ENCODE results near the gene SPDYC.

Gene SPDYC

DNA sequence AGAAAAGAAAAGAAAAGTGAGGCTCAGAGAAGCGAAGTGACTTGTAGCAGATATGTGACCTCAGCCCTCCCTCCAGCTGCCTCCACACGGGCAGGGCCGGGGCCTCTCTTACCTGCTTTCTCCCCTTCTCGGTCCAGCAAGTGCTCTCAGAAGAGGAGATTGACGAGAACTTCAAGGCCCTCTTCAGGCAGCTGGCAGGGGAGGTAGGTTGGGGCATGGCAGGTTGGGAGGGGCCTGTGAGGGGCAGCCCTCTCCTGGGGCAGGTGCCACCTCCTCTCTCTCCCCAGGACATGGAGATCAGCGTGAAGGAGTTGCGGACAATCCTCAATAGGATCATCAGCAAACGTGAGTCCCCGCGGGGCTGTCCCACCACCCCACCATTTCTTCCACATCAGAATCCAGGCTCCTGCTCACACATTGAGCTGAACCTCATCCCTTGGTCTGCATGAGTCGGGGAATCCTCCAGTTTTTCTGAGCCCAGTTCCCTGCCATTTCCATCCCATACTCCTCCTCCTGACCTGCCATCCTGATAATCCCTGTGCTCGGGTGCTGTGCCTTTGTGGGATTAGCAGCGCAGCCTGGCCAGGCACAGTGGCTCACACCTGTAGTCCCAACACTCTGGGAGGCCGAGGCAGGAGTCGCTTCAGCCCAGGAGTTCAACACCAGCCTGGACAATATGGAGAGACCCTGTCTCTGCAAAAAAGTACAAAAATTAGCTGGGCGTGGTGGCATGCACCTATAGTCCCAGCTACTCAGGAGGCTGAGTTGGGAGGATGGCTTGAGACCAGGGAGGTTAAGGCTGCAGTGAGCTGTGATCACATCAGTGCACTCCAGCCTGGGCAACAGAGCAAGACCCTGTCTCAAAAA is 38.1 kb downstream of the SPDYC start:
- no peak overlapping the region for H3K27ac ChIP-seq (ENCODE audit: low read length)
- TF ChIP-seq, protein P1, sequence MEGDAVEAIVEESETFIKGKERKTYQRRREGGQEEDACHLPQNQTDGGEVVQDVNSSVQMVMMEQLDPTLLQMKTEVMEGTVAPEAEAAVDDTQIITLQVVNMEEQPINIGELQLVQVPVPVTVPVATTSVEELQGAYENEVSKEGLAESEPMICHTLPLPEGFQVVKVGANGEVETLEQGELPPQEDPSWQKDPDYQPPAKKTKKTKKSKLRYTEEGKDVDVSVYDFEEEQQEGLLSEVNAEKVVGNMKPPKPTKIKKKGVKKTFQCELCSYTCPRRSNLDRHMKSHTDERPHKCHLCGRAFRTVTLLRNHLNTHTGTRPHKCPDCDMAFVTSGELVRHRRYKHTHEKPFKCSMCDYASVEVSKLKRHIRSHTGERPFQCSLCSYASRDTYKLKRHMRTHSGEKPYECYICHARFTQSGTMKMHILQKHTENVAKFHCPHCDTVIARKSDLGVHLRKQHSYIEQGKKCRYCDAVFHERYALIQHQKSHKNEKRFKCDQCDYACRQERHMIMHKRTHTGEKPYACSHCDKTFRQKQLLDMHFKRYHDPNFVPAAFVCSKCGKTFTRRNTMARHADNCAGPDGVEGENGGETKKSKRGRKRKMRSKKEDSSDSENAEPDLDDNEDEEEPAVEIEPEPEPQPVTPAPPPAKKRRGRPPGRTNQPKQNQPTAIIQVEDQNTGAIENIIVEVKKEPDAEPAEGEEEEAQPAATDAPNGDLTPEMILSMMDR (IDR thresholded peaks at IDR 0.05; ENCODE audit: low read length): no peak
- no peak for TF ChIP-seq EZH2phosphoT487 (IDR thresholded peaks at IDR 0.05; ENCODE audit: low read length)
- no peak for TF ChIP-seq EZH2 (optimal IDR thresholded peaks at IDR 0.05; ENCODE audit: low read depth, low read length)
- no peaks in the 10 kb centered on the region for H3K4me1 ChIP-seq (ENCODE audit: low read length)
- H3K9me2 ChIP-seq (replicated peaks; ENCODE audit: insufficient read depth, low read length): no peaks in the 10 kb centered on the region
- no peaks in the 10 kb centered on the region for H3K79me2 ChIP-seq (ENCODE audit: low read length)
- H3K4me2 ChIP-seq (ENCODE audit: low read depth, low read length): no peak overlapping the region
- no peak overlapping the region for H3K9ac ChIP-seq (ENCODE audit: low read length)
- no peaks in the 10 kb centered on the region for H4K20me1 ChIP-seq (ENCODE audit: insufficient read depth, low read length)
- DNase-seq: no peak
- H2AFZ ChIP-seq (ENCODE audit: low read length): no peak overlapping the region
- no peak overlapping the region for H3K4me3 ChIP-seq (ENCODE audit: low read length)
- H3K36me3 ChIP-seq (replicated peaks; ENCODE audit: insufficient read depth, low read length): no peaks in the 10 kb centered on the region
- no peaks in the 10 kb centered on the region for H3F3A ChIP-seq (ENCODE audit: insufficient read depth, low read length)
- H3K9me3 ChIP-seq (replicated peaks; ENCODE audit: insufficient read depth, low read length): no peaks in the 10 kb centered on the region
- no peaks in the 10 kb centered on the region for H3K27me3 ChIP-seq (replicated peaks; ENCODE audit: insufficient read depth, low read length)

DNA sequence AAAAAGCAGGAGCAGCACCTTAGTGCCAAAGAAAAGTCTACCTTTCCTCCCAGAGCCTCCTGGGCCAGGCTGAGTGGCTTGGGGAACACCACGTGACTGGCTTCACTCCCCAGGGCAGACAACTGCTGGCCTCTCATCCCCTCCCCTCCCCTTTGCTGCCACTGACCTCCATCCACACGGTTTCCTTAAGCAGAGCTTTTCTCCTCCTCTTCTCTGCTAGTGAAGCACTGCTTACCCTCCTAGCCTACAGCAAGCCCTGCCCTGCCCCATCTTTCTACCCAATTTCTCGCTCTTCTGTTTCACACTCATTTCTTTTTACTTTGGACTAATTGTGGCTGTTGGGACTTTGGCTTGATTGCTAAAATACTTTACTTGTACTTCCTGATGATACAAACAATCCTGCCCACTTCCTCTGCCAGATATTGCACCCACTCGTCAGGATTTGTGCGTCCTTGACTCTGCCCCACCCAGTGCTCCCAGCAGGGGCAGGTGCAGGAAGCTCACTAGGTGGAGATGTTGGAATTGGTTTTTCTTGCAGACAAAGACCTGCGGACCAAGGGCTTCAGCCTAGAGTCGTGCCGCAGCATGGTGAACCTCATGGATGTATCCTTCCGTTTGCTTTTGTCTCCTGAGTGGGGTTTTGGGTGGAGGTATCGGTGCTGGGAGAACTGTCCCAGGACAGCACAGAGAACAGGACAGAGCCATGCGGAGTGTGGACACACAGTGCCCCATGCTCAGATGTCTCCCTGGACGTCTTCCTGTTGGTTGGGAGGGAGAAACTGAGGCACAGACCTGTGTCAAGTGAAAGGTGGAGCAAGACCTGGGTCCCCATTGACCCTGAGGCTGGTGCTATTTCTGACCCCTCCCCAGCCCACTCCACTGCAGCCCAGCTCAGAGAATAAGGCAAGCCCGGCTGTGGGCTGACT is 39.0 kb downstream of the SPDYC start:
- Histone ChIP-seq H2AFZ (ENCODE audit: low read length) (no peak overlapping the region), H3K36me3 (replicated peaks; ENCODE audit: insufficient read depth, low read length) (no peaks in the 10 kb centered on the region), H3K79me2 (ENCODE audit: low read length) (no peaks in the 10 kb centered on the region), H3K9me3 (replicated peaks; ENCODE audit: insufficient read depth, low read length) (no peaks in the 10 kb centered on the region), H3F3A (ENCODE audit: insufficient read depth, low read length) (no peaks in the 10 kb centered on the region), H3K27me3 (replicated peaks; ENCODE audit: insufficient read depth, low read length) (no peaks in the 10 kb centered on the region), H3K9me2 (replicated peaks; ENCODE audit: insufficient read depth, low read length) (no peaks in the 10 kb centered on the region), H3K27ac (ENCODE audit: low read length) (no peak overlapping the region), H3K4me2 (ENCODE audit: low read depth, low read length) (no peak overlapping the region), H3K9ac (ENCODE audit: low read length) (no peak overlapping the region), H3K4me1 (ENCODE audit: low read length) (no peaks in the 10 kb centered on the region), H4K20me1 (ENCODE audit: insufficient read depth, low read length) (no peaks in the 10 kb centered on the region), H3K4me3 (ENCODE audit: low read length) (no peak overlapping the region)
- no peak for DNase-seq
- TF ChIP-seq EZH2phosphoT487 (IDR thresholded peaks at IDR 0.05; ENCODE audit: low read length): no peak
- no peak for TF ChIP-seq EZH2 (optimal IDR thresholded peaks at IDR 0.05; ENCODE audit: low read depth, low read length)
- TF ChIP-seq, protein P1 (IDR thresholded peaks at IDR 0.05; ENCODE audit: low read length): no peak

DNA sequence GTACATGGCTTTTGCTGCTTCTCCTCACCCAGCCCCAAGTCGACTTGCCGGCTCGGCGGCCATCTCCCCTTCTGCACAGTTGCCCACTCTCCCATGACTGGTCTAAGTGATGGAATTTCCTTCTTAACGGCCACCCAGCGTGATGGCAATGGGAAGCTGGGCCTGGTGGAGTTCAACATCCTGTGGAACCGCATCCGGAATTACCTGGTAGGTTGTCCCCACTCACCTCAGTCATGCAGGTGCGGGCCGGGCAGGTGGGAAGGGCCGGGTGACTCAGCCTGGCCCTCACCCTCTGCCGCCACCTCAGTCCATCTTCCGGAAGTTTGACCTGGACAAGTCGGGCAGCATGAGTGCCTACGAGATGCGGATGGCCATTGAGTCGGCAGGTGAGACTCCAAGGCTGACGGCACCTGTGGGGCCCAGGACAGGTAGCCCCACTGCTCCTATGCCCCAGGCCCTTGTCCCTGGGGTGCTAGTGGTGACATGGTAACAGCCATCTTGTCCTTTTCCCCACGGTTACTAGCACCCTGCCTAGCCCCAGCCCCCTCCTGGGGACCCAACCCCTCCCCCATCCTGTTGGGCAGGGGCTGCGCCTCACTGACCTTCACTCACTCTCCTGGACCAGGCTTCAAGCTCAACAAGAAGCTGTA is 39.8 kb downstream of the SPDYC start:
- Histone ChIP-seq H3K9me3 (replicated peaks; ENCODE audit: insufficient read depth, low read length) (no peaks in the 10 kb centered on the region), H4K20me1 (ENCODE audit: insufficient read depth, low read length) (no peaks in the 10 kb centered on the region), H3K4me3 (ENCODE audit: low read length) (no peak overlapping the region), H2AFZ (ENCODE audit: low read length) (no peak overlapping the region), H3K4me1 (ENCODE audit: low read length) (no peaks in the 10 kb centered on the region), H3K36me3 (replicated peaks; ENCODE audit: insufficient read depth, low read length) (no peaks in the 10 kb centered on the region), H3K4me2 (ENCODE audit: low read depth, low read length) (no peak overlapping the region), H3K9ac (ENCODE audit: low read length) (no peak overlapping the region), H3K79me2 (ENCODE audit: low read length) (no peaks in the 10 kb centered on the region), H3K27ac (ENCODE audit: low read length) (no peak overlapping the region), H3K9me2 (replicated peaks; ENCODE audit: insufficient read depth, low read length) (no peaks in the 10 kb centered on the region), H3F3A (ENCODE audit: insufficient read depth, low read length) (no peaks in the 10 kb centered on the region), H3K27me3 (replicated peaks; ENCODE audit: insufficient read depth, low read length) (no peaks in the 10 kb centered on the region)
- TF ChIP-seq, protein P1 (IDR thresholded peaks at IDR 0.05; ENCODE audit: low read length): no peak
- TF ChIP-seq EZH2phosphoT487 (IDR thresholded peaks at IDR 0.05; ENCODE audit: low read length) (no peak), EZH2 (optimal IDR thresholded peaks at IDR 0.05; ENCODE audit: low read depth, low read length) (no peak)
- no peak for DNase-seq

Measured in MM.1S (cell line).